ENCODE measurements around the gene MUC16.

The MUC16 gene

GRCh38 chr19:9052894-9053293 lies 42.7 kb upstream of the MUC16 start:
- Histone ChIP-seq H3K4me3 (ENCODE audit: low read depth, low read length) (no peak overlapping the region), H3K27ac (no peak overlapping the region), H3K27me3 (ENCODE audit: insufficient read depth, low read depth, severe bottlenecking) (peaks cover 69% of the 10 kb centered on the region), H3K36me3 (no peaks in the 10 kb centered on the region), H3K9me3 (ENCODE audit: severe bottlenecking) (peaks cover 6% of the 10 kb centered on the region)
- DNase-seq = no peak
- TF ChIP-seq, protein P1, sequence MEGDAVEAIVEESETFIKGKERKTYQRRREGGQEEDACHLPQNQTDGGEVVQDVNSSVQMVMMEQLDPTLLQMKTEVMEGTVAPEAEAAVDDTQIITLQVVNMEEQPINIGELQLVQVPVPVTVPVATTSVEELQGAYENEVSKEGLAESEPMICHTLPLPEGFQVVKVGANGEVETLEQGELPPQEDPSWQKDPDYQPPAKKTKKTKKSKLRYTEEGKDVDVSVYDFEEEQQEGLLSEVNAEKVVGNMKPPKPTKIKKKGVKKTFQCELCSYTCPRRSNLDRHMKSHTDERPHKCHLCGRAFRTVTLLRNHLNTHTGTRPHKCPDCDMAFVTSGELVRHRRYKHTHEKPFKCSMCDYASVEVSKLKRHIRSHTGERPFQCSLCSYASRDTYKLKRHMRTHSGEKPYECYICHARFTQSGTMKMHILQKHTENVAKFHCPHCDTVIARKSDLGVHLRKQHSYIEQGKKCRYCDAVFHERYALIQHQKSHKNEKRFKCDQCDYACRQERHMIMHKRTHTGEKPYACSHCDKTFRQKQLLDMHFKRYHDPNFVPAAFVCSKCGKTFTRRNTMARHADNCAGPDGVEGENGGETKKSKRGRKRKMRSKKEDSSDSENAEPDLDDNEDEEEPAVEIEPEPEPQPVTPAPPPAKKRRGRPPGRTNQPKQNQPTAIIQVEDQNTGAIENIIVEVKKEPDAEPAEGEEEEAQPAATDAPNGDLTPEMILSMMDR (IDR thresholded peaks at IDR 0.05; ENCODE audit: low read depth, low read length) = no peak

DNA sequence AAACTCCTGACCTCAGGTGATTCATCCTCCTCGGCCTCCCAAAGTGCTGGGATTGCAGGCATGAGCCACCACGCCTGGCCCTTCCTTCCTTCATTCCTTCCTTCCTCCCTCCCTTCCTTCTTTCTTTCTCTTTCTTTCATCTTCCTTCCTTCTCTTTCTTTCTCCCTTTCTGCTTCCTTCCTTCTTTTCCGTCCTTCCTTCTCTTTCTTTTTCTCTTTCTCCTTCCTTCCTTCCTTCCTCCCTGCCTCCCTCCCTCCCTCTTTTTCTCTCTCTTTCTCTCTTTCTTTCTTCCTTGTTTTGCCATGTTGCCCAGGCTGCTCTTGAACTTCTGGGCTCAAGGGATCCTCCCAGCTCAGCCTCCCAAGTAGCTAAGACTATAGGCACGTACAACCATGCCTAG lies 36.5 kb upstream of the MUC16 start:
- H3K27me3 ChIP-seq (ENCODE audit: insufficient read depth, low read depth, severe bottlenecking) = peaks cover 82% of the 10 kb centered on the region
- DNase-seq = no peak
- H3K27ac ChIP-seq = no peak overlapping the region
- no peaks in the 10 kb centered on the region for H3K36me3 ChIP-seq
- no peak overlapping the region for H3K4me3 ChIP-seq (ENCODE audit: low read depth, low read length)
- TF ChIP-seq, protein P1 (IDR thresholded peaks at IDR 0.05; ENCODE audit: low read depth, low read length) = no peak
- H3K9me3 ChIP-seq (ENCODE audit: severe bottlenecking) = no peaks in the 10 kb centered on the region

DNA sequence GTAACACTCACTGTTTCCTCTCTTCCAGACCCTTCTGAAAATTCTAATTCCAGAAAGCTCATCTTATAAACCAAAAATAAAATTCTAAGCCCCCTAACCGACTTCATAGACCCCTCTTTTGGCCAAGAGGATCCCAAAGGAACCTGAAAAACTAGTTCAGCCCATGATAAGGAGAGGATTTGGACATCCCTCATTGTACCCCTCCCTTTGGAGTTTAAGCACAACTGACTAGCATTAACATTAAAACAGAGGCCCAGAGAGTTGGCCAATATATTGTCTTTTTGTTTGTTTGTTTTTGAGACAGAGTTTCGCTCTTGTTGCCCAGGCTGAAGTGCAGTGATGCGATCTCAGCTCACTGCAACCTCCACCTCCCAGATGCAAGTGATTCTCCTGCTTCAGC lies 34.2 kb upstream of the MUC16 start:
- no peak overlapping the region for H3K27ac ChIP-seq
- TF ChIP-seq, protein P1 (IDR thresholded peaks at IDR 0.05; ENCODE audit: low read depth, low read length) = no peak
- no peak overlapping the region for H3K4me3 ChIP-seq (ENCODE audit: low read depth, low read length)
- no peaks in the 10 kb centered on the region for H3K36me3 ChIP-seq
- DNase-seq = no peak
- H3K27me3 ChIP-seq (ENCODE audit: insufficient read depth, low read depth, severe bottlenecking) = peaks cover 85% of the 10 kb centered on the region
- peaks cover 1% of the 10 kb centered on the region for H3K9me3 ChIP-seq (ENCODE audit: severe bottlenecking)

DNA sequence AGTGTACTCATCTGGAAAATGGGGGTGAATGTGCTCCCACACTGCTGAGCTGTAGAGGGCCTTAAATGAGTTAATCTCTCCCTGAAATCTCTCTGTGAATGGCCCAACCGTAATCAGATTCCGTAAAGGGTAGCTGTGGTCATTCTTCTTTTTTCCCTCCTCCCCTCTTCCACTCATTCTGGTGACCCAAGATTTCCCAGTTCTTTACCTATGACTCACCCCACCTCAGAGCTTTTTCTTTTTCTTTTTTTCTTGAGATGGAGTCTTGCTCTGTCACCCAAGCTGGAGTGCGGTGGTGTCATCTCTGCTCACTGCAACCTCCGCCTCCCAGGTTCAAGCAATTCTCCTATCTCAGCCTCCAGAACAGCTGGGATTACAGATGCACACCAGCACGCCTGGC lies 33.3 kb upstream of the MUC16 start:
- TF ChIP-seq, protein P1 (IDR thresholded peaks at IDR 0.05; ENCODE audit: low read depth, low read length) = no peak
- H3K36me3 ChIP-seq = no peaks in the 10 kb centered on the region
- H3K27ac ChIP-seq = no peak overlapping the region
- H3K27me3 ChIP-seq (ENCODE audit: insufficient read depth, low read depth, severe bottlenecking) = peaks cover 88% of the 10 kb centered on the region
- no peak for DNase-seq
- H3K4me3 ChIP-seq (ENCODE audit: low read depth, low read length) = no peak overlapping the region
- H3K9me3 ChIP-seq (ENCODE audit: severe bottlenecking) = peaks cover 7% of the 10 kb centered on the region

GRCh38 chr19:9041023-9041422 lies 30.8 kb upstream of the MUC16 start:
- TF ChIP-seq, protein P1 (IDR thresholded peaks at IDR 0.05; ENCODE audit: low read depth, low read length) = no peak
- Histone ChIP-seq H3K27ac (no peak overlapping the region), H3K27me3 (ENCODE audit: insufficient read depth, low read depth, severe bottlenecking) (peaks cover 82% of the 10 kb centered on the region), H3K9me3 (ENCODE audit: severe bottlenecking) (peaks cover 7% of the 10 kb centered on the region), H3K36me3 (no peaks in the 10 kb centered on the region), H3K4me3 (ENCODE audit: low read depth, low read length) (no peak overlapping the region)
- DNase-seq = no peak

GRCh38 chr19:9040131-9040530 lies 29.9 kb upstream of the MUC16 start:
- no peak overlapping the region for H3K4me3 ChIP-seq (ENCODE audit: low read depth, low read length)
- H3K9me3 ChIP-seq (ENCODE audit: severe bottlenecking) = peaks cover 7% of the 10 kb centered on the region
- H3K27me3 ChIP-seq (ENCODE audit: insufficient read depth, low read depth, severe bottlenecking) = peaks cover 83% of the 10 kb centered on the region
- H3K36me3 ChIP-seq = no peaks in the 10 kb centered on the region
- H3K27ac ChIP-seq = no peak overlapping the region
- TF ChIP-seq, protein P1 (IDR thresholded peaks at IDR 0.05; ENCODE audit: low read depth, low read length) = no peak
- DNase-seq = no peak
